BJ (cell line): ENCODE measurements around the gene ENPP1. TPM values are rescaled to one million over a fixed set of nuclear protein-coding genes. Genes with fewer than 3 reads are reported as not detected.

ENCODE experiments used
- CTCF ChIA-PET: fragments of 350-600 bp; formaldehyde crosslinking; extraction: SDS; loops from one replicate; lab custom pipeline; 2021; ENCODE audit warnings: antibody characterized with exemption, inconsistent platforms; lab: Yijun Ruan, JAX
- POLR2A ChIA-PET: fragments of 300-600 bp; sonication (Branson Sonifier 250); formaldehyde crosslinking; extraction: SDS; loops from one replicate; lab custom pipeline; 2021; ENCODE audit warnings: antibody characterized with exemption; lab: Charles Lee
- DNase-seq: peaks from one replicate; pipeline ENCODE4 v3.0.0-alpha.2; 2011; ENCODE audit warnings: low read depth
- H3K27me3 ChIP-seq: 2 replicates; pipeline ENCODE4 v1.6.0; 2011; ENCODE audit warnings: low read length; ENCODE audit not compliant: control insufficient read depth, insufficient read depth
- H3K36me3 ChIP-seq: 2 replicates; pipeline ENCODE4 v1.5.1; 2011; ENCODE audit warnings: low read length; ENCODE audit not compliant: control insufficient read depth, insufficient read depth
- H3K4me3 ChIP-seq: 2 replicates; pipeline ENCODE4 v1.5.1; 2011; ENCODE audit warnings: low read depth, mild to moderate bottlenecking, control low read depth, low read length
- CTCF ChIP-seq: IDR thresholded peaks from 2 replicates; pipeline ENCODE4 v1.5.1; 2011; ENCODE audit warnings: low read depth, mild to moderate bottlenecking, control low read depth, inconsistent platforms, low read length, moderate library complexity; ENCODE audit not compliant: insufficient read depth
- polyA plus RNA-seq: library from polyadenylated mRNA; depleted of rRNA; stranded (reverse); fragments of >200 nt; gene quantifications from 2 replicates; pipeline ENCODE4 v1.2.3, GENCODE V29; 2011

The ENPP1 gene
- polyA plus RNA-seq, 1 experiment = 8.0 TPM

GRCh38 chr6:131775886-131776285 lies 31.9 kb upstream of the ENPP1 start:
- DNase-seq = no peak
- Histone ChIP-seq H3K36me3 (no peaks in the 10 kb centered on the region), H3K4me3 (no peak overlapping the region), H3K27me3 (no peaks in the 10 kb centered on the region)
- ChIA-PET CTCF (no interaction called here), POLR2A (no interaction called here)
- TF ChIP-seq CTCF = no peak

- POLR2A ChIA-PET = no interaction called here
- H3K27me3 ChIP-seq = no peaks in the 10 kb centered on the region
- no peak for TF ChIP-seq CTCF
- H3K4me3 ChIP-seq = no peak overlapping the region
- no peak for DNase-seq
- H3K36me3 ChIP-seq = no peaks in the 10 kb centered on the region
- CTCF ChIA-PET = no interaction called here
Observed at GRCh38 chr6:131776985-131777384, 30.8 kb upstream of the ENPP1 start.

GRCh38 chr6:131778169-131778568 lies 29.7 kb upstream of the ENPP1 start:
- Histone ChIP-seq H3K36me3 (no peaks in the 10 kb centered on the region), H3K27me3 (no peaks in the 10 kb centered on the region), H3K4me3 (no peak overlapping the region)
- ChIA-PET POLR2A (no interaction called here), CTCF (interaction anchor here (1.1 to 1.4 kb wide), 3 partner anchors 10 to 147 kb away, joined by 6 read pairs; no protein-coding TSS in a partner anchor)
- TF ChIP-seq CTCF = no peak
- DNase-seq = no peak

- CTCF ChIA-PET = no interaction called here
- no peak for DNase-seq
- no peak overlapping the region for H3K4me3 ChIP-seq
- no peak for TF ChIP-seq CTCF
- H3K27me3 ChIP-seq = no peaks in the 10 kb centered on the region
- POLR2A ChIA-PET = no interaction called here
- H3K36me3 ChIP-seq = no peaks in the 10 kb centered on the region
Observed at GRCh38 chr6:131779304-131779703, 28.5 kb upstream of the ENPP1 start.

- ChIA-PET POLR2A (no interaction called here), CTCF (interaction anchor here (0.8 to 1.1 kb wide), 2 partner anchors 14 to 49 kb away, joined by 3 read pairs; no protein-coding TSS in a partner anchor)
- Histone ChIP-seq H3K4me3 (no peak overlapping the region), H3K27me3 (no peaks in the 10 kb centered on the region), H3K36me3 (no peaks in the 10 kb centered on the region)
- no peak for TF ChIP-seq CTCF
- DNase-seq = no peak
Observed at GRCh38 chr6:131780600-131780999, 27.2 kb upstream of the ENPP1 start.
